Measurements from ENCODE around the gene LYPD3. TPM values are rescaled to one million over a fixed set of nuclear protein-coding genes. Genes with fewer than 3 reads are reported as not detected.

LYPD3 gene
- total RNA-seq, 1 donor = not detected

DNA sequence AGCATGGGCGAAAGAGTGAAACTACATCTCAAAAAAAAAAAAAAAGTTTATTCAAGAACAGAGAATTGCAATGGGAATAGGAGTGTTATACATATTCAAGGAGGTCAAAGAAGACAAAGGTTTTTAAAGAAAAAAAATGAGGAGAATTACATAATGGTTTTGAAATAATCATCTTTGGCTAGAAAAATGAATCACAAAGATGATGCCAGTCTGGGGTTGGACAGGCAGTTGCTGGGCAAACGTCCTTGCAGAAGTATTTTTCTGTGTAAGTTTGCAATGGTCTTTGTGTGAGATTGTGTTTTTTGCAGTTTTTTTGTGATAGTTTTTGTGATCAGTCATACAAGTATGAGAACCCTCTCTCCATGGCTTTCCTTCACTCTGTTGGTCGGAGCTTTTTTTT is 23.7 kb downstream of the LYPD3 start:
- Histone ChIP-seq H3K4me1 (ENCODE audit: insufficient read depth, low read length) (no peaks in the 10 kb centered on the region), H3K36me3 (ENCODE audit: insufficient read depth, low read length) (no peaks in the 10 kb centered on the region), H3K9me3 (ENCODE audit: low read depth, low read length) (no peaks in the 10 kb centered on the region), H4K20me1 (ENCODE audit: insufficient read depth, low read length) (no peaks in the 10 kb centered on the region), H3K4me3 (ENCODE audit: insufficient read depth, low read length) (no peak overlapping the region), H3K79me2 (ENCODE audit: insufficient read depth, low read length) (no peaks in the 10 kb centered on the region), H3K4me2 (ENCODE audit: insufficient read depth, low read length) (no peak overlapping the region), H2AFZ (ENCODE audit: low read length) (no peak overlapping the region), H3K27ac (ENCODE audit: low read depth, low read length) (no peak overlapping the region), H3K27me3 (ENCODE audit: insufficient read depth, low read length) (no peaks in the 10 kb centered on the region)
- no peak for DNase-seq (ENCODE audit: insufficient read length, low spot score, missing footprints)
- TF ChIP-seq, protein P1, sequence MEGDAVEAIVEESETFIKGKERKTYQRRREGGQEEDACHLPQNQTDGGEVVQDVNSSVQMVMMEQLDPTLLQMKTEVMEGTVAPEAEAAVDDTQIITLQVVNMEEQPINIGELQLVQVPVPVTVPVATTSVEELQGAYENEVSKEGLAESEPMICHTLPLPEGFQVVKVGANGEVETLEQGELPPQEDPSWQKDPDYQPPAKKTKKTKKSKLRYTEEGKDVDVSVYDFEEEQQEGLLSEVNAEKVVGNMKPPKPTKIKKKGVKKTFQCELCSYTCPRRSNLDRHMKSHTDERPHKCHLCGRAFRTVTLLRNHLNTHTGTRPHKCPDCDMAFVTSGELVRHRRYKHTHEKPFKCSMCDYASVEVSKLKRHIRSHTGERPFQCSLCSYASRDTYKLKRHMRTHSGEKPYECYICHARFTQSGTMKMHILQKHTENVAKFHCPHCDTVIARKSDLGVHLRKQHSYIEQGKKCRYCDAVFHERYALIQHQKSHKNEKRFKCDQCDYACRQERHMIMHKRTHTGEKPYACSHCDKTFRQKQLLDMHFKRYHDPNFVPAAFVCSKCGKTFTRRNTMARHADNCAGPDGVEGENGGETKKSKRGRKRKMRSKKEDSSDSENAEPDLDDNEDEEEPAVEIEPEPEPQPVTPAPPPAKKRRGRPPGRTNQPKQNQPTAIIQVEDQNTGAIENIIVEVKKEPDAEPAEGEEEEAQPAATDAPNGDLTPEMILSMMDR (IDR thresholded peaks at IDR 0.05; ENCODE audit: extremely low read depth, low read depth, low read length) = no peak

DNA sequence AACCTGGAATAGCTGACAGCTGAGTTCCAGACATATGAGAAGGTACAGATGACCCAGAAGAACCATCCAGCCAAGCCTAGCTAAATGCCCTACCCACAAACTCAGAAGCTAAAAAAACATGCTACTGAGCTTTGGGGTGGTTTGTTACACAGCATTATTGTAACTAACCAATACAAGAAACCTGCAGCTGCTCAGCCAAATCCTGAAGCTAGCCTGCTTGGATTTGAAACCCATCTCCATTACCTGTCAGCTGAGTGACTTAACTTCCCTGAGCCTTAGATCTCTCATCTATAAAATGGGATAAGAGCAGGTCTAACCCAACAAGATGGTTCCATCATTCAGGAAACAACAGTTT is 25.7 kb downstream of the LYPD3 start:
- Histone ChIP-seq H3K27ac (ENCODE audit: low read depth, low read length) (no peak overlapping the region), H3K4me3 (ENCODE audit: insufficient read depth, low read length) (no peak overlapping the region), H3K9me3 (ENCODE audit: low read depth, low read length) (no peaks in the 10 kb centered on the region), H3K4me1 (ENCODE audit: insufficient read depth, low read length) (no peaks in the 10 kb centered on the region), H4K20me1 (ENCODE audit: insufficient read depth, low read length) (no peaks in the 10 kb centered on the region), H3K27me3 (ENCODE audit: insufficient read depth, low read length) (peaks cover 7% of the 10 kb centered on the region), H3K79me2 (ENCODE audit: insufficient read depth, low read length) (no peaks in the 10 kb centered on the region), H2AFZ (ENCODE audit: low read length) (no peak overlapping the region), H3K4me2 (ENCODE audit: insufficient read depth, low read length) (no peak overlapping the region), H3K36me3 (ENCODE audit: insufficient read depth, low read length) (no peaks in the 10 kb centered on the region)
- DNase-seq (ENCODE audit: insufficient read length, low spot score, missing footprints) = no peak
- TF ChIP-seq, protein P1 (IDR thresholded peaks at IDR 0.05; ENCODE audit: extremely low read depth, low read depth, low read length) = no peak

DNA sequence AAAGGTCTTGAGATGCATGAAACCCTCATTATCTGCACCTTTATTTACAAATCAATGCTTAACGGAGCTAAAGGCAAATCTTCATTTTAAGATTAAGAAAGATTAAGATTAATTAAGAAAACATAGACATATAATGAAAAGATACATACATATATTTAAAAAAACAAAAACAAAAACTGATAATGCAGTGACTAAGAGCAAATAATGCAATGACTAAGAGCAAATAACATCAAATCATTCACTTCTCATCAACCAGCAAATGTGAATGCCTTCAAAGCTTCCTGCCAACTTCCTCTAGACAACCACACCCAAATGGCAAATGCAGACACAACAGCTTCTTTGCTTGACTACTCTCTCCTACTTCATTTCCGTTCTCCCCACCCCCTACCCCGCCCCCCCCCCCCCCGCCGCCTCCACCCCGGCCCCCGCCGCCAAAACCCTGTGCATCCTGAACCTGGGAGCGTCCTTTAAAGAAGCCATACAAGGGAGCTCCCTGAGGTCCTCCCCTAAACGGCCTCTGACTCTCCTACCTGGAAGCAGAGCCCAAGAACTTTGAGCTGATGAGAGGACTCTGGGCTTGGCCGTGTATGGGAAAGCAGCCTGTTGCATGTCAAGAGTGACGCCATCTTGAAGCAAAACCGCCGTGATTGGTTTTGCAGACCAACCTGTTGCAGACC is 26.2 kb downstream of the LYPD3 start:
- TF ChIP-seq, protein P1 (IDR thresholded peaks at IDR 0.05; ENCODE audit: extremely low read depth, low read depth, low read length) = no peak
- no peaks in the 10 kb centered on the region for H4K20me1 ChIP-seq (ENCODE audit: insufficient read depth, low read length)
- no peak overlapping the region for H3K4me2 ChIP-seq (ENCODE audit: insufficient read depth, low read length)
- H3K4me1 ChIP-seq (ENCODE audit: insufficient read depth, low read length) = no peaks in the 10 kb centered on the region
- no peaks in the 10 kb centered on the region for H3K36me3 ChIP-seq (ENCODE audit: insufficient read depth, low read length)
- no peak overlapping the region for H3K4me3 ChIP-seq (ENCODE audit: insufficient read depth, low read length)
- no peak for DNase-seq (ENCODE audit: insufficient read length, low spot score, missing footprints)
- no peaks in the 10 kb centered on the region for H3K9me3 ChIP-seq (ENCODE audit: low read depth, low read length)
- peaks cover 7% of the 10 kb centered on the region for H3K27me3 ChIP-seq (ENCODE audit: insufficient read depth, low read length)
- no peak overlapping the region for H2AFZ ChIP-seq (ENCODE audit: low read length)
- H3K79me2 ChIP-seq (ENCODE audit: insufficient read depth, low read length) = no peaks in the 10 kb centered on the region
- H3K27ac ChIP-seq (ENCODE audit: low read depth, low read length) = no peak overlapping the region

DNA sequence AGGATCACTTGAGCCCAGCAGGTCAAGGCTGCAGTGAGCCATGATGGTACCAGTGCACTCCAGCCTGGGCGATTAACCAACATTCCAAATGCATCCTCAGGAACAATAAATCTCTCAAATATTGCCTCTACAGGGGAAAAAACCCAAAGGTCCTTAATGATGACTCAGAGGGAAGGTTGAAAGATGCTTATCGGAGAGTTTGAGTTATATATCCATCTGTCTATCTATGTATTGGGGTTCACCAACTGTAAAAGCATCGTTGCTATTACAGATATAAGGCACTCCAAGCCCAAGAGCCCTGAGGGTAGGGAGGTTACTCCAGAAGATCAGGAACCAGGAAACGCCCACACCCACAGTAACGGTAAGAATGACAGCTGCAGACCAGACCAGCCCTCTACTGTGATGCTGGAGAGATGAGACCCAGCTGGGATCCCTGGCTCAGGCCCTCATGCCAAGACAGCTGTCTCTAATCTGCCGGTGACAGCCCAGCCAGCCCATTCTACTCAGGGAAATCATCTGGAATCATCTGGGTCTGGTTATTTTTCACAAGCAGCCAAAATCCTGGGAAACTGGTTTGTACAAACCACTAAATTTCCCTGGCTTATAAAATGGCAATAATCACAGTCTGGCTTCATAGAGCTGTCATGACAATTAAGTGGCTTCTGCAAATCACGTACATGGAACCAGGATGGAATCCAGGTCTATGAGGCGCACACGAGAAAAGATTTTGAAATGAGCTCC is 26.9 kb downstream of the LYPD3 start:
- Histone ChIP-seq H3K4me3 (ENCODE audit: insufficient read depth, low read length) (no peak overlapping the region), H3K36me3 (ENCODE audit: insufficient read depth, low read length) (no peaks in the 10 kb centered on the region), H3K27ac (ENCODE audit: low read depth, low read length) (no peak overlapping the region), H4K20me1 (ENCODE audit: insufficient read depth, low read length) (no peaks in the 10 kb centered on the region), H3K27me3 (ENCODE audit: insufficient read depth, low read length) (peaks cover 7% of the 10 kb centered on the region), H2AFZ (ENCODE audit: low read length) (no peak overlapping the region), H3K9me3 (ENCODE audit: low read depth, low read length) (no peaks in the 10 kb centered on the region), H3K79me2 (ENCODE audit: insufficient read depth, low read length) (no peaks in the 10 kb centered on the region), H3K4me2 (ENCODE audit: insufficient read depth, low read length) (no peak overlapping the region), H3K4me1 (ENCODE audit: insufficient read depth, low read length) (no peaks in the 10 kb centered on the region)
- no peak for DNase-seq (ENCODE audit: insufficient read length, low spot score, missing footprints)
- TF ChIP-seq, protein P1 (IDR thresholded peaks at IDR 0.05; ENCODE audit: extremely low read depth, low read depth, low read length) = no peak
